MCF 10A (cell line): ENCODE data around the gene UGT1A10. TPM values are rescaled to one million over a fixed set of nuclear protein-coding genes. Genes with fewer than 3 reads are reported as not detected.

Experiments used
- BruUV-seq: library from RNA; stranded (reverse); fragments of 400-500 nt; replicated peaks from 2 replicates; lab custom pipeline; 2021; lab: Mats Ljungman, UMichigan
- CTCF ChIA-PET: fragments of 300-600 bp; sonication (Branson Sonifier 250); formaldehyde crosslinking; extraction: SDS; loops from one replicate; lab custom pipeline; 2021; ENCODE audit warnings: antibody characterized with exemption, inconsistent platforms; lab: Yijun Ruan, JAX
- POLR2A ChIA-PET: fragments of 300-600, 350-650 bp; sonication (Branson Sonifier 250); formaldehyde crosslinking; extraction: SDS; loops from one replicate; lab custom pipeline; 2020; ENCODE audit warnings: antibody characterized with exemption, inconsistent platforms; lab: Yijun Ruan, JAX
- DNase-seq: peaks from one replicate; pipeline ENCODE4 v3.0.0-alpha.2; 2018; ENCODE audit not compliant: unreplicated experiment
- H3K27ac Mint-ChIP-seq: one replicate; pipeline ENCODE4 v1.8.0; 2022; ENCODE audit warnings: mild to moderate bottlenecking, low read depth, mixed read lengths; ENCODE audit not compliant: unreplicated experiment
- H3K27me3 Mint-ChIP-seq: one replicate; pipeline ENCODE4 v1.8.0; 2022; ENCODE audit warnings: mixed read lengths; ENCODE audit not compliant: insufficient read depth, unreplicated experiment
- H3K36me3 Mint-ChIP-seq: one replicate; pipeline ENCODE4 v1.8.0; 2022; ENCODE audit warnings: mild to moderate bottlenecking, moderate library complexity, mixed read lengths; ENCODE audit not compliant: insufficient read depth, unreplicated experiment
- H3K4me1 Mint-ChIP-seq: one replicate; pipeline ENCODE4 v1.8.0; 2022; ENCODE audit warnings: mixed read lengths; ENCODE audit not compliant: insufficient read depth, unreplicated experiment
- H3K4me3 Mint-ChIP-seq: one replicate; pipeline ENCODE4 v1.8.0; 2022; ENCODE audit warnings: mild to moderate bottlenecking, moderate library complexity, mixed read lengths; ENCODE audit not compliant: unreplicated experiment
- H3K9me3 Mint-ChIP-seq: one replicate; pipeline ENCODE4 v1.8.0; 2022; ENCODE audit warnings: mixed read lengths; ENCODE audit not compliant: unreplicated experiment
- intact Hi-C: fragments of 100-400 bp; cut with micrococcal nuclease; formaldehyde crosslinking; loops from 2 replicates; pipeline ENCODE4 v1.14.1; 2022
- total RNA-seq: library from RNA; stranded (reverse); gene quantifications from 2 replicates; pipeline ENCODE4 v1.2.3, GENCODE V29; 2022
- TF ChIP-seq, protein P1 (sequence below): fragments of 200-600 bp; IDR thresholded peaks from one replicate; pipeline ENCODE4 v1.8.0; 2022; ENCODE audit warnings: antibody characterized with exemption, mild to moderate bottlenecking; ENCODE audit not compliant: unreplicated experiment

Gene UGT1A10
- total RNA-seq, 1 experiment from 2014 or later: not detected

- DNase-seq: no peak
- TF ChIP-seq, protein P1, sequence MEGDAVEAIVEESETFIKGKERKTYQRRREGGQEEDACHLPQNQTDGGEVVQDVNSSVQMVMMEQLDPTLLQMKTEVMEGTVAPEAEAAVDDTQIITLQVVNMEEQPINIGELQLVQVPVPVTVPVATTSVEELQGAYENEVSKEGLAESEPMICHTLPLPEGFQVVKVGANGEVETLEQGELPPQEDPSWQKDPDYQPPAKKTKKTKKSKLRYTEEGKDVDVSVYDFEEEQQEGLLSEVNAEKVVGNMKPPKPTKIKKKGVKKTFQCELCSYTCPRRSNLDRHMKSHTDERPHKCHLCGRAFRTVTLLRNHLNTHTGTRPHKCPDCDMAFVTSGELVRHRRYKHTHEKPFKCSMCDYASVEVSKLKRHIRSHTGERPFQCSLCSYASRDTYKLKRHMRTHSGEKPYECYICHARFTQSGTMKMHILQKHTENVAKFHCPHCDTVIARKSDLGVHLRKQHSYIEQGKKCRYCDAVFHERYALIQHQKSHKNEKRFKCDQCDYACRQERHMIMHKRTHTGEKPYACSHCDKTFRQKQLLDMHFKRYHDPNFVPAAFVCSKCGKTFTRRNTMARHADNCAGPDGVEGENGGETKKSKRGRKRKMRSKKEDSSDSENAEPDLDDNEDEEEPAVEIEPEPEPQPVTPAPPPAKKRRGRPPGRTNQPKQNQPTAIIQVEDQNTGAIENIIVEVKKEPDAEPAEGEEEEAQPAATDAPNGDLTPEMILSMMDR: no peak
- no TSS peak for BruUV-seq
- intact Hi-C loops: no loop called here
- H3K27ac Mint-ChIP-seq: no peak overlapping the region
- H3K4me1 Mint-ChIP-seq: peaks cover 13% of the 10 kb centered on the region
- ChIA-PET CTCF (interaction anchor here (0.6 kb wide), 1 partner anchor 252 kb away, joined by 3 read pairs; no protein-coding TSS in a partner anchor), POLR2A (interaction anchor here (0.6 kb wide), 1 partner anchor 24 kb away, joined by 3 read pairs; no protein-coding TSS in a partner anchor)
- peaks cover 5% of the 10 kb centered on the region for H3K27me3 Mint-ChIP-seq
- no peak overlapping the region for H3K4me3 Mint-ChIP-seq
- no peaks in the 10 kb centered on the region for H3K9me3 Mint-ChIP-seq
- no peaks in the 10 kb centered on the region for H3K36me3 Mint-ChIP-seq
Measured at GRCh38 chr2:233803292-233803911, 167.2 kb downstream of the UGT1A10 start.

DNA sequence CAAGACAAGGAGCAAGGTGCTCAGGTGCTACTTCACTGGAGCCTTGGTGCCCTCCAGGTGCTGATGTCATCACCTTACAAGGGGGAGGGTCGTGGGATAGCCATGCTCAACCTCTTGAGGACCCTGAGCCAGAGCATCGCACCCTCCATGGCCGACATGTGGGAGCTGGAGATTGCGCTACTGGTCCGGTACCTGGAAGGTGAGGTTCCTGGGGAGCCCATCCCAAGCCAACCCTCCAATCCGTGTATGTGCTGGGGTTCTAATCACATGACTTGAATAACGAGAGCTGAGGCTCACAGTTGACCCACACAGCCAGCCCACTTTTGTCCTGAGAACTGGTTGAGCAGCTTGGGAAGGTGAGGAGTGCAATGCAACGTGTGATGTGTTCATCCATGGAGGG, 167.7 kb downstream of the UGT1A10 start:
- H3K36me3 Mint-ChIP-seq: no peaks in the 10 kb centered on the region
- no peak overlapping the region for H3K4me3 Mint-ChIP-seq
- TF ChIP-seq, protein P1: no peak
- POLR2A ChIA-PET: no interaction called here
- no peaks in the 10 kb centered on the region for H3K27me3 Mint-ChIP-seq
- BruUV-seq: no TSS peak
- H3K4me1 Mint-ChIP-seq: peaks cover 13% of the 10 kb centered on the region
- no peak for DNase-seq
- H3K27ac Mint-ChIP-seq: no peak overlapping the region
- CTCF ChIA-PET: interaction anchor here (0.6 kb wide), 1 partner anchor 253 kb away, joined by 3 read pairs; no protein-coding TSS in a partner anchor
- intact Hi-C loops: no loop called here
- H3K9me3 Mint-ChIP-seq: no peaks in the 10 kb centered on the region

DNA sequence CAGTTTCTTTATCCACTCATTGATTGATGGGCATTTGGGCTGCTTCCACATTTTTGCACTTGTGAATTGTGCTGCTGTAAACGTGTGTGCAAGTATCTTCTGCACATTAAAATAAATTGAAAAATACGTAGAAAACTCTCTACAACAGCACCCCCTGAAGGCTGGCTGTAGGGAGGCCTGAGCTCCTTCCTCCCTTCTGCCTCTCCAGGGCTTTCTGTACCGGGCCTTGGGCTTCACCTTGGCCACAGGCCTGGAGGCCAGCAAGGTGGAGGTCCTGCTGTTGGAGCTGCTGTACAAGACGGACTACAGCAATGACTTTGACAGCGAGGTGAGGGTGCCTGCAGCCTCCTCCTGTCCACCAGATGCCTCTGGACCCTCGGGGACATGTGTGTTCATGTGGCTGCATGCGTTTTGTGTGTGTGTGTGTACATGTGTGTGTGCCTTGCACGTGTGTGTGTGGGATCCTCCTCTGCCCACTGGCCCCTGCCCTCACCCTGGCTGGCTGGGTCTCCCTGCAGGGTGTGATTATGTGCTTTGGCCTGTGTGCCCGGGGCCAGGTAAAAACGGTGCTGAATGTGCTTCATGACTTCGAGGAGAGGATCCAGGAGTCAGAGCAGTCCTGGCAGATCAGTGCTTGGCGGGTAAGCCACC, 171.1 kb downstream of the UGT1A10 start:
- POLR2A ChIA-PET: no interaction called here
- no TSS peak for BruUV-seq
- DNase-seq: peak; percentile 9
- H3K27me3 Mint-ChIP-seq: peaks cover 13% of the 10 kb centered on the region
- H3K4me3 Mint-ChIP-seq: no peak overlapping the region
- intact Hi-C loops: no loop called here
- H3K4me1 Mint-ChIP-seq: no peaks in the 10 kb centered on the region
- no peaks in the 10 kb centered on the region for H3K9me3 Mint-ChIP-seq
- TF ChIP-seq, protein P1: no peak
- H3K27ac Mint-ChIP-seq: no peak overlapping the region
- H3K36me3 Mint-ChIP-seq: no peaks in the 10 kb centered on the region
- CTCF ChIA-PET: no interaction called here
